Stimulated activated CD4-positive, alpha-beta T cell treated with anti-CD3 and anti-CD28 coated beads, Interleukin-1b, Interleukin-23, amount 100 ng/mL, for 4 hours (primary cell): ENCODE results near the gene ZFP2.
A peak's percentile ranks its signal among the peaks of the same experiment; 100 is the strongest.
"Not testable (repeated sequence)": the region's sequence is repeated elsewhere in the genome, so short reads cannot be mapped to it uniquely, and the experiment has no call there.

ENCODE experiments used
- DNase-seq, 2 donors: peaks; one replicate each; pipeline ENCODE4 v3.0.0-alpha.2; 2020; ENCODE audit warnings: low read depth in 2 of 2

ZFP2 gene

GRCh38 chr5:178895615-178896571, at the start of gene ZFP2:
Gene ZFP2 (plus strand): TSS chr5:178895913. CDS start chr5:178931314, 35,401 bp downstream.
- DNase-seq, result peak in 1 of 2 donors; percentile 29

- DNase-seq, result no peak
Measured at GRCh38 chr5:178849316-178849715, 46.4 kb upstream of the ZFP2 start.

GRCh38 chr5:178851951-178852350, 43.8 kb upstream of the ZFP2 start:
- DNase-seq, result no peak

GRCh38 chr5:178854284-178854683, 41.4 kb upstream of the ZFP2 start:
- no peak for DNase-seq

- DNase-seq, result peak; percentile 71 to 77
Measured at GRCh38 chr5:178859625-178860521, 35.8 kb upstream of the ZFP2 start, which contains the start of gene ZNF354B. Gene ZNF354B (plus strand): TSS chr5:178859953. CDS start chr5:178861048, 1,095 bp downstream.

- not testable (repeated sequence) for DNase-seq
Measured at GRCh38 chr5:178860615-178861014, 35.1 kb upstream of the ZFP2 start.

GRCh38 chr5:178861627-178862026, 34.1 kb upstream of the ZFP2 start:
- no peak for DNase-seq

- DNase-seq, result no peak
Measured at GRCh38 chr5:178866946-178867345, 28.8 kb upstream of the ZFP2 start.

- DNase-seq, result no peak
Measured at GRCh38 chr5:178869577-178869976, 26.1 kb upstream of the ZFP2 start.

- no peak for DNase-seq
Measured at GRCh38 chr5:178870411-178870810, 25.3 kb upstream of the ZFP2 start.

- DNase-seq, result no peak
Measured at GRCh38 chr5:178872302-178872701, 23.4 kb upstream of the ZFP2 start.

GRCh38 chr5:178883115-178883694, 12.5 kb upstream of the ZFP2 start:
- DNase-seq, result not testable (repeated sequence)

- no peak for DNase-seq
Measured at GRCh38 chr5:178883815-178884430, 11.8 kb upstream of the ZFP2 start.

GRCh38 chr5:178899289-178899688, 3.6 kb downstream of the ZFP2 start:
- DNase-seq, result no peak

GRCh38 chr5:178902849-178903248, 7.1 kb downstream of the ZFP2 start:
- no peak for DNase-seq

GRCh38 chr5:178931846-178932760, 36.4 kb downstream of the ZFP2 start:
- no peak for DNase-seq

- no peak for DNase-seq
Measured at GRCh38 chr5:178940569-178941360, 45.1 kb downstream of the ZFP2 start, which contains the start of gene ZNF454. Gene ZNF454 (plus strand): TSS chr5:178941198. CDS start chr5:178942792, 1,594 bp downstream.

- DNase-seq, result no peak
Measured at GRCh38 chr5:178941361-178941760, 45.6 kb downstream of the ZFP2 start.

- DNase-seq, result no peak
Measured at GRCh38 chr5:178965465-178966055, 69.8 kb downstream of the ZFP2 start.
